Lower leg skin (tissue), 4 donors: ENCODE measurements around the gene PTPRB. TPM values are rescaled to one million over a fixed set of nuclear protein-coding genes. Genes with fewer than 3 reads are reported as not detected.

Experiments
- DNase-seq, 2 donors: peaks; one replicate each; pipeline ENCODE4 v3.0.0-alpha.2; 2019; ENCODE audit warnings: low spot score in 2 of 2
- H3K4me3 ChIP-seq: fragments of 200-600 bp; sonication (generic); 2 replicates; pipeline ENCODE4 v1.5.1; 2017; ENCODE audit warnings: mild to moderate bottlenecking, low read depth; ENCODE audit not compliant: poor library complexity, severe bottlenecking
- POLR2A ChIP-seq, 2 donors: fragments of 450-650 bp; IDR thresholded peaks; one replicate each; pipeline ENCODE4 v1.6.1; 2016 to 2017; ENCODE audit warnings: antibody characterized with exemption in 2 of 2, mild to moderate bottlenecking in 1 of 2, moderate library complexity in 1 of 2
- WGBS, 2 donors: methylation state at CpG; one replicate each; pipeline ENCODE4 v1.1.5; 2018; 5-methylcytosine and 5-hydroxymethylcytosine counted together
- intact Hi-C: fragments of 100-400 bp; cut with DNase I; formaldehyde crosslinking; loops from one replicate; pipeline ENCODE4 v1.15.0; 2023; ENCODE audit warnings: low total_unique reads
- total RNA-seq, 4 donors: library from RNA; depleted of rRNA; stranded (reverse); fragments of >200 nt; gene quantifications; one replicate each; pipeline ENCODE4 v1.1.0, GENCODE V29; 2016
- TF ChIP-seq, protein P1 (sequence below), 3 donors: fragments of 450-650 bp; IDR thresholded peaks; one replicate each; pipeline ENCODE4 v1.5.1; 2016; ENCODE audit warnings: antibody characterized with exemption in 3 of 3, mild to moderate bottlenecking in 3 of 3, moderate library complexity in 2 of 3

Gene PTPRB
- total RNA-seq, 4 donors from 2014 or later, result 2.9 to 12.1 (median 6.1) TPM

DNA sequence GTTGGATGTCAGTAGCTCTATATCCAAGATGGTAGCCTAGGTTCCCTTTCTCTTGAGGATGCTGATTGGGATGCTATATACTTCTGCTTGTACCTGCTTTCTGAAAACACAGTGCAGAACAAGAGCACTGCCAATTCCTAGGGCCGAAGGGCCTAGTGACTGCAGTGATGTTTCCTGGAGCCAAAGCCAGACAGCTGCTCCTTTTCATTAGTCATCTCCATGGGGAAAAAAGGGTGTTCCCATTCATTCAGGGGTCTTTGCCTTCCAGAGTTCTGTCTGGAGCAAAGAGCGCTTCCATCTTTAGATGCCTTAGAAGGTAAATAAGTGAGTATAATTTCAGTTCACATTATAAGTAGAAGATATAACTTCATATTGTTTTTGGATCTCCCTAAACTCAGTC lies 85.5 kb downstream of the PTPRB start:
- TF ChIP-seq, protein P1, sequence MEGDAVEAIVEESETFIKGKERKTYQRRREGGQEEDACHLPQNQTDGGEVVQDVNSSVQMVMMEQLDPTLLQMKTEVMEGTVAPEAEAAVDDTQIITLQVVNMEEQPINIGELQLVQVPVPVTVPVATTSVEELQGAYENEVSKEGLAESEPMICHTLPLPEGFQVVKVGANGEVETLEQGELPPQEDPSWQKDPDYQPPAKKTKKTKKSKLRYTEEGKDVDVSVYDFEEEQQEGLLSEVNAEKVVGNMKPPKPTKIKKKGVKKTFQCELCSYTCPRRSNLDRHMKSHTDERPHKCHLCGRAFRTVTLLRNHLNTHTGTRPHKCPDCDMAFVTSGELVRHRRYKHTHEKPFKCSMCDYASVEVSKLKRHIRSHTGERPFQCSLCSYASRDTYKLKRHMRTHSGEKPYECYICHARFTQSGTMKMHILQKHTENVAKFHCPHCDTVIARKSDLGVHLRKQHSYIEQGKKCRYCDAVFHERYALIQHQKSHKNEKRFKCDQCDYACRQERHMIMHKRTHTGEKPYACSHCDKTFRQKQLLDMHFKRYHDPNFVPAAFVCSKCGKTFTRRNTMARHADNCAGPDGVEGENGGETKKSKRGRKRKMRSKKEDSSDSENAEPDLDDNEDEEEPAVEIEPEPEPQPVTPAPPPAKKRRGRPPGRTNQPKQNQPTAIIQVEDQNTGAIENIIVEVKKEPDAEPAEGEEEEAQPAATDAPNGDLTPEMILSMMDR (IDR thresholded peaks at IDR 0.05), result no peak
- TF ChIP-seq POLR2A (IDR thresholded peaks at IDR 0.05), result no peak
- DNase-seq, result no peak
- H3K4me3 ChIP-seq, result no peak overlapping the region
- intact Hi-C loops, result no loop called here
- WGBS, 2 donors, result 84 to 87% methylated on average over 2 of the region's 2 CpGs

DNA sequence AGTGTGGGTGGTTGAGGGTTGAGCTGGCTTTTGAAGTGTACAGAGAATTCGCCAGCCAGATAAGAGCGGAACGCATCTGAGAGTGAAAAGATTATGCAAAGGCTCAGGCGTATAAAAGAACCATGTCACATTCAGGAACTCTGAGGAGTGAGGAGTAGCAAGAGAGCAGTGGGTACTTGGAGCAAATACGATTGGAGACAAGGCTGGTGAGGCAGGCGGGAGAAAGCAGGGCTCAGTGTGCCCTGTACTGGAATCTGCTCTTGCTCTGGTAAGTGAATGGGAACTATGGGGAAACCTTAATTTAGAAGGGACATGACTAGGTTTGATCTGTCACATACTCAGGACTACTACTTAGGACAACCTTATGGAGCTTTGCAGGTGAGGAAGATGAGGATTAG lies 87.0 kb downstream of the PTPRB start:
- no peak overlapping the region for H3K4me3 ChIP-seq
- DNase-seq, result no peak
- no peak for TF ChIP-seq POLR2A (IDR thresholded peaks at IDR 0.05)
- TF ChIP-seq, protein P1 (IDR thresholded peaks at IDR 0.05), result no peak
- 74 to 92% methylated on average over 5 to 6 of the region's 6 CpGs for WGBS, 2 donors
- intact Hi-C loops, result no loop called here

DNA sequence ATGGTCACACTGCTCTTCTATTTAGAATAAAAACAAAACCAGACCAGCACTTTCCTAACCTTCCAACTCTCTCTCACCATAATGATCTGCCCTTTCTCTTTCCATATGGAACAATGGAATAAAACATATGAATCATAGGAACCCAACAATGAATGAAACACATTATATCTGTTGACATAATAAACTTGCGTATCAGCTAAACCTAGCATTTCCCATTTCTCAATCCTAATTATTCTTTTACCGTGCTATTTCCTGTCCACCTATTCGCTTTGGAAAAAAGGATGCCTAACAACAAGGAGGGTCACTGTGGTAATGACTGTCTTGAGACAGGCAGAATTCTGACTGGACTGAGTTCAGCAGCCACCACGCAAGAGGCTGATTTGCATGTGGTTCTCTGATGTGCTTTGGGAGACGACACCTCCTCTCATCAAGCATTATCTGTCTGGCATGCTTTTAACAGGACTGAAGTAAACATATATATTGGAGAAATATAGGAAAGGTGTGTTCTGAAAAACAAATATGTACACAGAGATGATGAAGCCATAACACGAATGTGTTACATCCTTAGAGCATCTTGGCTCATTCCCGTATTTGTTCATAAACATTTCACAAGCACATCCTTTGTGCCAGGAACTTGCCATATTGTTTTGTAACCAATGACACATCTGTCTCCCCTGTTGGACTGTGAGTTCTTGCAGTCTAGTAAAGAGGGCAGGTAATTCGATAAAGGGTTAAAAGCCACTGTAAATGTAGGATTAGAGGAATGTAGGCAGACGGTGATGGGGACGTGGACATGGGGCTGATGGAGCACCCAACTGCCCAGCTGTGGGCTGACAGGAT lies 87.7 kb downstream of the PTPRB start:
- WGBS, 2 donors, result 68 to 72% methylated on average over 10 of the region's 10 CpGs
- no peak overlapping the region for H3K4me3 ChIP-seq
- TF ChIP-seq, protein P1 (IDR thresholded peaks at IDR 0.05), result no peak
- TF ChIP-seq POLR2A (IDR thresholded peaks at IDR 0.05), result no peak
- intact Hi-C loops, result no loop called here
- no peak for DNase-seq

DNA sequence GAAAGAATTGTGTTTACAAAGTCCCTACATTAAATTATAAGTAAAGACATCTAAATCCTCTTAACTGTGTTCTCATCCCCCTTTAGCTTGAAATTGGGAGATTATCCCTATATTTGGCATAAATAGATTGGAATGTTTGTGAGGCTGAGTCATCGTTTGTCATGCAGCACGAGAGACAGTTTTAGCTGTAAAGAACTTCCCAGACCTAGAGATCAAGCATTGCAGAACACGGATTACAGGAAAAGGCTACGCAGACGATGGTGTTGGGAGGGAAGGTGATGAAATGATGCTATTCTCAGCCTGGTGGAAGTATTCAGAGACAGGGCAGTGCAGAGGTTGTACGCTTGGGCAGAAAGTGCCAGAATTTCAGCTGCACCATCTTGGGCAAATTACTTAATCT lies 93.8 kb downstream of the PTPRB start:
- 23 to 35% methylated on average over 6 of the region's 6 CpGs for WGBS, 2 donors
- H3K4me3 ChIP-seq, result no peak overlapping the region
- intact Hi-C loops, result no loop called here
- TF ChIP-seq POLR2A (IDR thresholded peaks at IDR 0.05), result no peak
- TF ChIP-seq, protein P1 (IDR thresholded peaks at IDR 0.05), result no peak
- DNase-seq, result no peak

DNA sequence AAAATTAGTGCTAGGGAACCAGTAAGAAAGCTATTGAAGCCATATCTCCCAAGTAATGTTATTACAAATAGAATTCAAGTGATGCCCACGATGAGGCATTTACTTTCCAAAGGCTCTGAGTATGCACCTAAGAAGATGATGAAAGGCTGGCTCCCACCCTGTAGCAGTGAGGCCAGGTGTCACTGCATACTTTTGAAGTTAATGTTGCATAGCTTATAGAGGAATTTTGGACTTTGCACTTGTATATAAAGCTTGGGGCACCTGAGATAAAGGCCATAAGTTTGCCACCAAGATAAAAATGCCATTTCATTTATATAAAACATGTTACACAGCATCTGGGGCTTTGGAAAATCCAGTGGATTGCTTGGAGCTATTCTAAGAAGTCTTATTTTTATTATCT lies 96.2 kb downstream of the PTPRB start:
- intact Hi-C loops, result no loop called here
- no peak for TF ChIP-seq POLR2A (IDR thresholded peaks at IDR 0.05)
- TF ChIP-seq, protein P1 (IDR thresholded peaks at IDR 0.05), result no peak
- H3K4me3 ChIP-seq, result no peak overlapping the region
- no peak for DNase-seq
- 46 to 47% methylated on average over 1 of the region's 1 CpG for WGBS, 2 donors

DNA sequence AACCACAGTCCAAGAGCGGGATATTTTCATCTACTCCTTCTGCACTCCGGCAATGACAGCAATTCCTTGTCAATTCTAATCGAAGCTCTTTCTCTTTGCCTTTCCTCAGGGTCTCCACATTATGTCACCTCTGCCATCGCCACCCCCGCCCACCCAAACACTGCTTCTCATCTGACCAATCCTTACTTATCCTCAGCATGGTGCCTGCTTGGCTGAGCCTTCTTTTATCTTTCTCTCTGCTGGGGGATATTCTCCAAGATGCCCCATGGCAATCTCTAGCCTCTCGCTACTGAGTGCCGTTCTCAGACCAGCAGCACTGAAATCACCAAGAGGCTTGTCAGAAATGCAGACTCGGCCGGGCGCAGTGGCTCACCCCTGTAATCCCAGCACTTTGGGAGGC lies 100.6 kb downstream of the PTPRB start:
- TF ChIP-seq POLR2A (IDR thresholded peaks at IDR 0.05), result no peak
- TF ChIP-seq, protein P1 (IDR thresholded peaks at IDR 0.05), result no peak
- DNase-seq, result no peak
- H3K4me3 ChIP-seq, result no peak overlapping the region
- intact Hi-C loops, result no loop called here
- 93 to 95% methylated on average over 10 of the region's 10 CpGs for WGBS, 2 donors
